ENCODE results near the gene ANKRD65.

The ANKRD65 gene

DNA sequence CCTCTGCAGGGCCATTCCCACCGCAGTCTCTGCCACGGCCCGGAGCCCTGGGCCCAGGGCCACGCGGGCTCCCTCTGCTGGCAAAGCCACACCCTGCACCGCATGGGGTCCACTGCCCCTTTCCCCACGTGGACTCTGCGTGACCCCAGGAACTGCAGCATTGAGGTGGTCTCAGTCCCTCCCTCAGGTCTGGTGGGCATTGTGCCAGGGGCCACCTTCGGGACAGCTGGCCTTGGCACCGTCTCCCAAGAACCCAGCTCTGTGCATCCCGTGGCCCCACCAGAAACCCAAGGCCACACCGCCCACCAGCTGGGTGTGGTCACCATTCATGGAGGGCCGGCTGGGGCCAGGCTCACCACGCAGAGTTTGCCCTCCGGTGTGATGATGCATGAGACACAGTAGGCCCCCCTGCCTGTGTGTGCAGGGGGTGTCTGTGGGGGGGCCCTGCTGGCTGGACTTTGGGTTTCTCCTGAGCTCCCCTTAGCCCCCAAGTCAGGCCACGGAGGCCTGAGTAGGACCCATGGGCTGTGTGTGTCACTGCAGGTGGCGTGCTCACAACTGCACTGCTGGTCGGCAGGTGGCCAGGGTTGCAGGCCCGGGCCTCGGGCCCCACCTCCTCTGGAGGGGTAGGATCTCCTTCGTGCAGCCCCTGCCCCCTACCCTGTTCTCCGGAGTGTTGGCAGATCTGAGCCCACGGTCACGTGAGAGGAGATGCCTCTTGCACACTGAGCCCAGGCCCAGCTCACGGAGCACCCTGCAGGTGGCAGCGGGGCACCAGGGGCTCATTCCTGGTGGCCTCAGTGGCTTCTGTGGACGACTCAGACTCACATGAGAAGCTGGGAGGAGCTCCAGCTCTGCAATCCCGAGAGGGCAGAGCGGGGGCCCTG, 20.2 kb upstream of the ANKRD65 start:
- DNase-seq = peak; percentile 72

DNA sequence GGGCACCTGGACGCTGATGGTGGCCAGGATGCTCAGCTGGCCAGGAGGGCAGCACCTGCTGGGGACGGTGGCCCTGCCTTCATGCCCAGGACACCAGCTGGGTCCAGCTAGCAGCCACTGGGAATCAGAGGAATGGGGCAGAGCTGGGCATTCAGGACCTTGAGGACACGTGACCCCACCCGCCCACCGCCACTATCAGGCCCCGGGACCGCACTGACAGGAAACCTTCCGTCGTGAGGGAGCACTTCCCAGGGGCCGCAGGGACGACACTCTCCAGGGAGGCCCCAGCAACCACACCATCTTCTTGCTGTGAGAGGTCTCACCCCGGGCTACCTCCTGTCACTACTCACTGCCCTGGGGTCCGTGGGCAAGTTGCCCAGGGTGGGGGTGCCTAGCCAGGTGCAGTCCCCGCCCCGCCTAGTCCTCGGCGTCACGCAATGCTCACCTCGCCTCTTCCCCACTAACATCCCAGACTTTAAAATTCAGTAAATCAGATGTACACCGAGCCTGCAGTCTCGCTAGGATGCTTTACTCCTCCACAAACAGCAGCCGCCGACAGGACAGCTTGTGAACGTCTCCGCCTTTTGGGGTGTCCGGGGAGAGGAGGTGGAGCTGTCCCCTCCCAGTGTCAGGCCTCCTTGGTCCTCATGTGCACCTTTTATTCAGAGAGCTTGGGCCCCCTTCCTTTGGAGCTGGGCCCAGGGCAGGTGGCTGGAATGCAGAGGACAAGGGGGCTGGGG, 19.4 kb upstream of the ANKRD65 start:
- no peak for DNase-seq

DNA sequence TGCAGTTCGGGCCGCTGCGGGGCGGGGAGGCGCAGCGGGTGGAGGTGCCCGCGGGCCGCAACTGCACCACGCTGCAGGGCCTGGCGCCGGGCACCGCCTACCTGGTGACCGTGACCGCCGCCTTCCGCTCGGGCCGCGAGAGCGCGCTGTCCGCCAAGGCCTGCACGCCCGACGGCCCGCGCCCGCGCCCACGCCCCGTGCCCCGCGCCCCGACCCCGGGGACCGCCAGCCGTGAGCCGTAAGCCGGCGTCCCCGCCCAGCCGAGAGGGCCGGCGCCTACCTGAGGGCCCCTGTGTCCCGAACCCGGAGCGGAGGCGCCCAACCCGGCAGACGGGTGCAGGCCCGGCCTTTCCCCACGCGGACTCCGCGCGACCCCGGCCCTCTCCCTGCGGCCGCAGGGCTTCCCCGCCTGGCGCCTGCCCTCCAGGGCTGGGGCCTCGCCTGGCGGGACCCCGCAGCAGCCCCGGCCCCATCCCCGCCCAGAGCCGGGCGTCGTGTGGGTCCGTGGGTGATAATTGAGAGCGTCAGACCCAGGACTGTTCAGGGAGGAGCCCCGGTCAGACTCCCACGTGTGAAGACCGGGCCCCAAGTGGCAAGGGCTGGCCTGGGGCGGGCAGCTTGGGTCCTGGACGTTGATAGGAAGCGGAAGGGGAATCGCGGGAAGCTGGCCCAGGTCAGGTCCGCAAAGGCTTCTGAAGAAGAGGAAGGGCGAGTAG, 18.6 kb upstream of the ANKRD65 start:
- DNase-seq = no peak

DNA sequence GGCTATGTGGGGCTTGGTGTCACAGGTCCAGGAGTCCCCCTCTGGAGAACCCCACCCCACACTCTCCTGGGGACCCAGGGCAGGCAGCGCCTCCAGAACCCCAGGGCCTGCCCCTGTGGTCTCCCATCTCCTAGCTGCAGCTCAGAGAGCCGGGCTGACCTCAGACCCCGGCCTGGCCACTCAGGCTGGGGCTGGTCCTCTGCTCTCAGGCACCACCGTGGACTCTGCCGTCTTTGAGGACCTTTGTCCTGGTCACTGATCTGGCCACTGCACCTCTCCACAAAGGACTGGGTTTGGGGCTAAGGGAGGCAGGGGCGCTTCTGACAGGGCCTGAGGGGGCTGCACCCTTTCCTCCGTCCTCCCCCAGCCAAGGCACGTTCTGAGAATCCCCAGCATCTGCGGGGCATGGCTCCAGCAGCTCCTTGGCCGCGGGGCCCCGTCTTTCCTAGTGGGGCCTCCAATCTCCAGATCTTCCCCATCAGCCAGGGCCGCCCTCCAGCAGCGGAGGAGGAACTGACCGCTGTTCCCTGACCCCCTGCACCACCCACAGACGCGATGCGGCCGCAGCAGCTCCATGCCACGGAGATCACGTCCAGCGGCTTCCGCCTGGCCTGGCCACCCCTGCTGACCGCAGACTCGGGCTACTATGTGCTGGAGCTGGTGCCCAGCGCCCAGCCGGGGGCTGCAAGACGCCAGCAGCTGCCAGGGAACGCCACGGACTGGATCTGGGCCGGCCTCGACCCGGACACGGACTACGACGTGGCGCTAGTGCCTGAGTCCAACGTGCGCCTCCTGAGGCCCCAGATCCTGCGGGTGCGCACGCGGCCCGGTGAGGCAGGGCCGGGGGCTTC, 17.7 kb upstream of the ANKRD65 start:
- DNase-seq = no peak

DNA sequence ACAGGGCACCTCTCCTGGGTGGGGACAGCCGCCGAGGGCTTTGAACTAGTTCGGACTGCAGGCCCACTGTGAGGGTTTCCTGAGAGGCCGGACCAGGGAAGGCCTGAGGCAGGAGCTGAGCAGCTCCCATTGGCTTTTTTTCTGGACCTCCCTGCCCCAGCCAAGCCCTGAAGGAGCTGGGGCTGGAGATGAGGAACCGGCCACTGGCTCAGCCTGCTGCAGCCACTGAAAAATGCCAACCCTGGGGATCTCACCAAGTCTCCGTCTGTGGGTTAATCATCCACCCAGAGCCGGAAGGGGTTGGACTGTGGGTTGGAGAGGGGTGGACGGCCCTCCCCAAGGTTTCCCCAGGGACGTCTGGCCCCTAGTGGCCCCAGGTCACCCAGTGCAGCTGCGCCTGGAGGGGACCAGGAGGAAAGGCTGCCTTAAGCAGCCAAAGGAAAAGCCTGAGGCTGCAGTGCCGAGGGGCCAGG, 16.9 kb upstream of the ANKRD65 start:
- DNase-seq = peak; percentile 96

DNA sequence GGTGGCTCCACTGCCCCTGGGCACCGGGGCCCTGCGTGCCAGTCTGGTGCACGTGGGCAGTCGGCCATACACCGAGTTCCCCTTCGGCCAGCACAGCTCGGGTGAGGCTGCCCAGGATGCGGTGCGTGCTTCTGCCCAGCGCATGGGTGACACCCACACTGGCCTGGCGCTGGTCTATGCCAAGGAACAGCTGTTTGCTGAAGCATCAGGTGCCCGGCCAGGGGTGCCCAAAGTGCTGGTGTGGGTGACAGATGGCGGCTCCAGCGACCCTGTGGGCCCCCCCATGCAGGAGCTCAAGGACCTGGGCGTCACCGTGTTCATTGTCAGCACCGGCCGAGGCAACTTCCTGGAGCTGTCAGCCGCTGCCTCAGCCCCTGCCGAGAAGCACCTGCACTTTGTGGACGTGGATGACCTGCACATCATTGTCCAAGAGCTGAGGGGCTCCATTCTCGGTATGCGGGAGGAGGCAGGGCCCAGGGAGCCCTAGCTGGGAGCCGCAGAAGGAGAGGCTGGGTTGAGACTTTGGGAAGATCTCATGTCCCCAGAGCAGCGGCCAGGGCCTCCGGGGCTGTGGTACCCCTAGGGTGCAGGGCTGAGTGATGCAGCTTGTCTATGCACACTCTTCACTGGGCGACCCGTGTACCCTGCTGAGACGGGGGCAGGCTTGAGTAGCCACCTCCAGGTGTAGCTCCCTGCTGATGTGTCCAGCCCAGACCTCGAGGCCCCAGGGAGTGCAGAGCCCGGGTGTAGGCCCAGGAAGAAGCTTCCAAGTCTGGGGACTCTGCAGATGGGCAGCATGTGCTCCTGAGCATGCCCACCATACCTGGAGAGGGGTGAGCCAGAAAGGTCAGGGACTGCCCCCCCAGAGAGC, 16.2 kb upstream of the ANKRD65 start:
- no peak for DNase-seq

DNA sequence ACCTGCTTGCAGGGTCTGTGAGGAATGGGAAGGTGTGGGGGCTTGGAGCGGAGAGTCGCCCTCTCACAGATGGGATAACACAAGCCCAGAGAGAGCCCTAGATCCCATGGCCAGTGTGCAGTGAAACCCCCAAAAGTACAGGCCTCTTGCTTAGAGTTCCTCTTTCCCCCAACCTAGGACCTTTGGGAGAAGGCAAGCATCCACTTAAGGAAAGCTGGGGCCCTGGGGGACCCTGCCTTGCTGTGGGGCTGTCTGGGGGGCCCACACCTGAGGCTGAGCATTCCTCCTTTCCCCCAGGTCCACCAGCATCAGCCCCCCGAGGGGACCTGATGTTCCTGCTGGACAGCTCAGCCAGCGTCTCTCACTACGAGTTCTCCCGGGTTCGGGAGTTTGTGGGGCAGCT, 15.6 kb upstream of the ANKRD65 start:
- DNase-seq = no peak

DNA sequence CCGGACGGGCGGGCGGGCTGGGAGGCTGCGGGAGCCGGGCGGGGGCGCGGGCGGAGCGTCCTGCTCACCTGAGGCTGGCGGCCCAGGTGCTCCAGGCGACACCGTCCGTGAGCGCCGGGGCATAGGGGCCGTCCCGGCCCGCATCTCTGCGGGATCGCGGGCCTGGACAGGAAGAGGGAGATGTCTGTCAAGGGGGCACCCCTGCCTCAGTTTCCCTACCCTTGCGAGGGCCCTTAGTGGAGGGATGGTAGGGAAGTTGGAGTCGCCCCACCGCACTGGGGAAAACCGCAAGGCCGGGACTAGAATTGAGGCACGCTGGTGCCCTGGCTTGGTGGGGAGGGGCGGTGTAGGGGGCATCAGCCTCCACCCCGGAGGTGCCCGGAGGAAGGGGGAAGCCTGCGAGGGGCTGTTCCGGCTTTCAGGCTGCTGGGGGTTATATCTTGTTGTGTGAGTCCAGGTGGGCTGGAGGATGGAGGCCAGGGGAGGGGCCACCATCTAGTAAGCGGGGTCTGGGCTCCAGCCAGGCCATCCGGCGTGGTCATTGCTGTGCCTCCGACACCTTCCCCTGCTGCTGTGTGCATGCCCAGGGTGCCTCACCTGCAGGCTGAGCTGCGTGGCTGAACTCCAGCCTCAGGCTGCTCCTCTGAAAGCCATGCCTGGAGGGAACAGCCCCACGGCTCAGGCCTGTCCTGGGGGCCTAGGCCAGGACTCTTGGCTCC, 15.0 kb upstream of the ANKRD65 start:
- DNase-seq = peak; percentile 44

DNA sequence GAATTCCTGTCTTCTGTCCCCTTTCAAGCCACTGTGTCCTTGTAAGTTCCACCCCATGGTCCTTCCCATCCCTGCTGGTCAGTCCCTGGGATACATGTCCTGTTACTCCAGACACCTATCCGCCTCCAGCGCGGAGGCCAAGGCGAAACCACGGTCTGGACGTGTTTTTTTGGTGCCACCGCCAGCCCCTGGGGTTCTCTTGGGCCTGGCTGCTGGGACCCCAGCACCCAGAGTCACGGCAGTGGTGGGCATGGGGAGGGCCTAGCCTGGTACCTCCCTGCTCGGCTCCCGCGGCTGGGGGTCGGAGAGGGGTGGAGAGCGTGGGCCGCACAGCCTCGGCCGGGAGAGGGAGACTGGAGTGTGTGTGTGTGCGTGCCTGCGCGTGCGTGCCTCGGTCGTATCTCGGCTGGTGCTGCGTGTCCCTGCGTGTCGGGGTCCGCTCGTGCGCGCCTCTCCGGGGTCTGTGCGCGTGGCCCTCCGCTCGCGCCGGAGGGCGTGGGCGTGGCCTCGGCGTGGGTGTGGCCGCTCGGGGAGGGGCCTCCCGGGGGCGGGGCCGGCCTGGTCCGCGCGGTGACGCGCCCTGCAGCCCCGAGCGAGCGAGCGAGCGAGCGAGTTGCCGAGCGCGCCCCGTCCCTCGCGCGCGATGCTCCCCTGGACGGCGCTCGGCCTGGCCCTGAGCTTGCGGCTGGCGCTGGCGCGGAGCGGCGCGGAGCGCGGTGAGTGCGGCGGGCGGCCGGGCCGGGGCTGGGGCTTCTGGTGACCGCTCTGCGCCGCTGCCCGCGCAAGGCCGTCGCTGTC, 14.2 kb upstream of the ANKRD65 start, which contains the start of gene VWA1:
VWA1 (plus strand) TSS at position 585 of the 798 bp plus-strand sequence; CDS start at position 644, 59 bp downstream.
- peak; percentile 89 for DNase-seq

DNA sequence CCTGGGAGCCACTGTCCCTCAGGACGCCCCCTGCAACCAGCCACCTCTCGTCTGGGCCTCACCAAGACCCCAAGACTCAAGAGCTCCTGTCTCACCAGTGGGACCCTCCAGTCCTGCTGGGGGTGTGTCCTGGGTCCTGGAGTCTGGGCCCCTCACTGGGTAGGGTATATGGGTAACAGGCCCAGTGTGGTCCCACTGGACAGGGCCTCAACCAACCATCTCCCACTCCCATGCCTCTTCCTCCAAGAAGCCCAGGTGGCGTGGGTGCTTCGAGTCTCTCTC, 13.7 kb upstream of the ANKRD65 start:
- DNase-seq = no peak

DNA sequence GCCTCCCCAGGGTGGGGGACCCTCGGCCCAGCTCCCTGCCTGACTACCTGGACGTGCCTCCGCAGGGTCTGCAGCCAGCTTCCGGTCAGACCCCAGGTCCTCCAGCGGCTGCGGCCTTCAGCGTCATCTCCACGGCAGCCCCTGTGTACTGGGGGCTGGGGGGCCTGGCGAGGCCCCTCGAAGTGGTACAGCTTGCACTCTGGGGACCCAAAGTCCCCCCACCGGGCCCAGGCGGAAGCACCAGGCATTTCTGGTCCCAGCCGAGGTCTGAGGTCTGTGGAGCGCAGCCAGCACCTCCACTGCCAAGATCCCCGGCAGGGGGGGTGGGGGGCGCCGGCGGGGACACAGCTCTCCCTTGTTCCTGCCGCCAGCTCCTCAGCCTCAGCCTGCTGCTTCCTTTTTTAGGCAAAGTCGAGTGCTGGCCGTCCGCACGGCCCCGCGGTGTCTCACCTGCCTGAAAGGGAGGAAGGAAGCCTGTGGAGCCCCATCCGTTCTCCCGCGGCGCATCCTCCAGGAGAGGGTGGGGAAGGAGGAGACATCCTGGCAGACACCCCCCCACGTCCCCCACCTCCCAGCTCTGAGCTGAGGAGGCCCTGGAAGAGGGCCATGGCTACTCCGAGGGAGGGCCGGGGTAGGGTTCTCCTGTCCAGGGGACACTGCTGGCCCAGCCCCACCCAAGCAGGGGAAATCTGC, 13.2 kb upstream of the ANKRD65 start:
- peak; percentile 39 for DNase-seq

DNA sequence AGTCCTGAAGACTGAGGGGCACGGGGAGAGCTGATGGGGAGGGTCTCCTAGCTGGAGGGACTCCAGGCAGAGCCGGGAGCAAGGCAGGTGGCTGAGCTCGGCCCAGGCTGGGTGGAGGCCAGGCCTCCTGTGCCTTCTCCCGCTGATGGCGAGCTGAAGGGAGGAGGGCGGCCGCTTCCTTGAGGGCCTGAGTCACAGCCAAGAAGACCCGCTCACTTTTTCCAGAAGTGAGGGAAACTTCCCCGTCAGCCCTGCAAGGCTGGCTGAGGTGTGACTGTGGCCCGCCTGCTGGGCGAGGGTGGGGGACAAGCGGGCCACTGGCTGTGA, 12.7 kb upstream of the ANKRD65 start:
- peak; percentile 75 for DNase-seq

DNA sequence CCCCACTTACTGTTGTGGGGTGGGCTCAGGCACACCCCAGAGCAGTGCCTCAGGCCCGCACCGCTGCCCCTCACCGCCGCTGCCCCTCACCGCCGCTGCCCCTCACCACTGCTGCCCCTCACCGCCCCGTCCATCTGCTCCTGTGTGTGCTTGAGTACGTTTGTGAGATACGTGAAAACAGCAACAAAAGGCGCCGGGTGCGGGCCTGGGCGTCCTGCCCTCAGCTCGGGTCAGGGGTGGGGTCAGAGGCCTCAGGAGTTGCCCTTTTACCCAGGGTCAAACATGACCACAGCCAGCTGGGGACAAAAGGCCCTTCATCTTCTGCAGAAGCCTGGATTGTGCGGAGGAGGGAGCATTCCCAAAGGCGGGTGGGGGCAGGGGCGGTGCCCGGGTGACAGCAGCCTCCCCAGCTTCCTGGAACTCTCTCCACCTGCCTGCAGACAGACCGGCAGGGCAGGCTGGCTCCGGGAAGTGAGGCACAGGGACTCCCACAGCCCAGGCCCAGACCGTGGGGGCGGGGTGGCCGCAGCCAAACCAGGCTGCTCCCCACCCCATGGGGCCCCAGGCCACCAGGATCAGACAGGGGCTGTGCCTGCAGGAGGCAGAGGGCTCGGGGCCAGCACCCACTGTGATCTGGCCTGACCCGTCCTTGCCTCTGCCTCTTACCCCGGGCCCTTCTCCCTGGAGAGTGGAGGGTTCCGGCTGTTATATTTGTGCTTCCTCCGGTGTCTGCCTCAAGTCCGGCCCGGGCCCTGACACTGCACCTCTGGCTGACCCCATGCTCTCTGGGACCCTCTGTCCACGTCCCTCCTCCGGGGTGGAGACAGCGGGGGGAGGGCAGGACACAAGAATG, 12.1 kb upstream of the ANKRD65 start:
- peak; percentile 95 for DNase-seq

DNA sequence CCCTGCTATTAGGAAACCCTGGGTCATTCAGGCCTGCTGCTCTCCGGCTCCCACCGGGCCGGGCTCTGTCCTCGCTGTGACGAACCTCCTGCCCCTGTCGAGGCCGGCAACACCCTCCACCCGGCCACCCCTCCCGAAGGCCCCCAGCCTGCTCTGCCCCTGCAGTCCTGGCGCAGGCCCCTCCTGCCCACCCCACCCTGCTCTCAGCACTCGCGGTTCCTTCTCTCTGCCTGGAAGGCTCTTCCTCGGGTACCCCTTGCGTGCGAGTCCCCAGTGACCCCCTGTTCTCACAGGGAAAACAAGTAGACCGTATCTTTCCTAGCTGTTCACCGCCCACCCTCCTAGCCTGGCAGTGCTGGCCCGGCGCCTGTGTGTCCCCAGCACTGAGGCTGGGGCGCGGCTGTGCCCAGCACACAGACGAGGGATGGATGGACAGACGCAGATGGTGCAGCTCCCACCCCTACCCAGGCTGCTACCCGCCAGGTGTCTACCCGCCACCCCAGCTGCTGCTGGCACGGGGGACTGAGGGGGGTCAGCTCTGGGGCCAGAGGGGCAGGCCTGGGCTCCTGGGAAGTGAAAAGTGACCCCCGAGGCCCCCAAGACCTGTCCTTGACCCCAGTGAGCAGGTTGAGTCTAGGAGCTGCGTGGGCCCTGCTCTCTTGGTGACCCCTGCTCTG, 11.3 kb upstream of the ANKRD65 start:
- peak; percentile 52 for DNase-seq

DNA sequence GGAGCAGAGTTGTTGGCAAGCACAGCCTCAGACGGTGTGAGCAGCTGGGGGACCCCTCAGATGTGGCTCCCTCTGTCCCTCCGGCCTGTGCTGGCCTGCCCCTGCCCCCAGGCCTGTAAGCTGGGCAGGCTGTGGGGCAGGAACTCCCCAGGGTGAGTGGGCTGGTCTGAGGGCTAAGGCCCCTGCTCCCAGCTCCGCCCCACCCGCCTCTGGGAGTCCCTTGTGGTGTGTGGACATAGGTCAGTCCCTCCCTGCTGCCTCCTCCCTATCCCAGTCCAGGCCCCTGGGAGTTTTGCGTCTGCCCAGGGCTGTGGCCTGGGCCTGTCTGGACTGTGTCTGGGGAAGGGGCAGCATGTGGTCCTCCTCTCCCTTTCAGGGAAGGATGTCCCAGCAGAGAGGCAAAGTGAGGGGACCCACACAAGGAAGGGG, 10.8 kb upstream of the ANKRD65 start:
- DNase-seq = peak; percentile 46

DNA sequence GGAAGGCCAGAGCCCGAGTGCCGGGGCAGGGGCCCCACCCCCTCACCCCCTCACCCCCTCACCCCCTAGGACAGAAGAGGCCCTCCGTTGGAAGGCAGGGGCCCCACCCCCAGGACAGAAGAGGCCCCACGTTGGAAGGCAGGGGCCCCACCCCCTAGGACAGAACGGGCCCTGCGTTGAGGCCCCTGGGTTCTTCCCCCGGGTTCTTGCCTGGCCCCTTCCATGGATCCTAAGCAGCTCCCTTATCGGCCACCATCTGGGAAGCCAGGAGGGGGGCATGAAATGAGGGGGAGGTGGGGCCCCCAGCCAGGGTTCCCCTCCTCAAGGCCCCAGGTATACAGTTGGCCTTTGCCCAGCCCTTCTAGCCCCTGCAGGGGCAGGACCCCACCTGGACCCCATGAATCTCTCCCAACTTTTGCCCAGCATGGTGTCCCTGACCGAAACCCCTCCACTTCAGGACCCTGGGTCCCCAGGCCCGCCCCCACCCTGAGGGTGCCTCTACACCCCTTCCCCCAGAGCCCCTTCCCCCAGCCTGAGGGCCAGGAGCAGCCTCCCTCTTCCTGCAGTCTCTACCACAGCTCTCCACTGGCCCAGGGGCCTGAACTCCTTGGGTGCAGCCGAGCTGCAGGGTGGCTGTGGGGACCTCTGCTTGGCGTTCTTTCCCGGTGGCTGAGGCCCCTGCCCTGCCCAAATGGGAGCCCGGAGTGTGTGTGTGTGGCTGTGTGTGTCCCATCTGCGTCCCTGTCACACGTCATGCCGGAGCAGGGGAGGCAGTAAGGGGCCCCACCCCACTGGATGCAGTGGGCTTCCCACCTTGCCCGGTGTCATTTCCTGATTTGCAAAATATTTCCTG, 10.1 kb upstream of the ANKRD65 start:
- DNase-seq = no peak
